SK-N-MC (cell line): Measurements from ENCODE around the gene PTGES3L.
"Not testable (repeated sequence)": the region's sequence is repeated elsewhere in the genome, so short reads cannot be mapped to it uniquely, and the experiment has no call there.

Experiments
- DNase-seq: peaks from one replicate; pipeline ENCODE4 v3.0.0-alpha.2; 2011; ENCODE audit warnings: low read depth, low spot score
- H3K27ac ChIP-seq: fragments of 200-600 bp; sonication (generic); 2 replicates; pipeline ENCODE4 v1.5.1; 2016; ENCODE audit warnings: mixed run types
- H3K36me3 ChIP-seq: fragments of 200-600 bp; sonication (generic); 2 replicates; pipeline ENCODE4 v1.6.1; 2017; ENCODE audit warnings: antibody characterized with exemption, low read length, mixed read lengths; ENCODE audit not compliant: insufficient read depth
- H3K4me3 ChIP-seq: fragments of 200-600 bp; sonication (generic); 2 replicates; pipeline ENCODE4 v1.5.1; 2016
- H3K9ac ChIP-seq: fragments of 200-600 bp; sonication (generic); 2 replicates; pipeline ENCODE4 v1.8.0; 2017; ENCODE audit warnings: mixed run types, mixed read lengths; ENCODE audit not compliant: insufficient read length
- H3K9me3 ChIP-seq: fragments of 200-600 bp; sonication (generic); 2 replicates; pipeline ENCODE4 v1.6.1; 2017; ENCODE audit warnings: low read depth, mild to moderate bottlenecking, antibody characterized with exemption, low read length, moderate library complexity, mixed read lengths
- EZH2 ChIP-seq: fragments of 200-600 bp; sonication (generic); IDR thresholded peaks from one replicate; pipeline ENCODE4 v1.6.1; 2017; ENCODE audit warnings: antibody characterized with exemption
- FOXP2 ChIP-seq: optimal IDR thresholded peaks from 2 replicates; pipeline ENCODE3; 2011; ENCODE audit warnings: mild to moderate bottlenecking, moderate library complexity; ENCODE audit not compliant: insufficient read depth; ENCODE audit errors: extremely low read length, control extremely low read depth
- POLR2AphosphoS5 ChIP-seq: IDR thresholded peaks from 2 replicates; pipeline ENCODE4 v1.6.1; 2012; ENCODE audit warnings: mild to moderate bottlenecking, low read depth, low read length, borderline replicate concordance

PTGES3L gene

DNA sequence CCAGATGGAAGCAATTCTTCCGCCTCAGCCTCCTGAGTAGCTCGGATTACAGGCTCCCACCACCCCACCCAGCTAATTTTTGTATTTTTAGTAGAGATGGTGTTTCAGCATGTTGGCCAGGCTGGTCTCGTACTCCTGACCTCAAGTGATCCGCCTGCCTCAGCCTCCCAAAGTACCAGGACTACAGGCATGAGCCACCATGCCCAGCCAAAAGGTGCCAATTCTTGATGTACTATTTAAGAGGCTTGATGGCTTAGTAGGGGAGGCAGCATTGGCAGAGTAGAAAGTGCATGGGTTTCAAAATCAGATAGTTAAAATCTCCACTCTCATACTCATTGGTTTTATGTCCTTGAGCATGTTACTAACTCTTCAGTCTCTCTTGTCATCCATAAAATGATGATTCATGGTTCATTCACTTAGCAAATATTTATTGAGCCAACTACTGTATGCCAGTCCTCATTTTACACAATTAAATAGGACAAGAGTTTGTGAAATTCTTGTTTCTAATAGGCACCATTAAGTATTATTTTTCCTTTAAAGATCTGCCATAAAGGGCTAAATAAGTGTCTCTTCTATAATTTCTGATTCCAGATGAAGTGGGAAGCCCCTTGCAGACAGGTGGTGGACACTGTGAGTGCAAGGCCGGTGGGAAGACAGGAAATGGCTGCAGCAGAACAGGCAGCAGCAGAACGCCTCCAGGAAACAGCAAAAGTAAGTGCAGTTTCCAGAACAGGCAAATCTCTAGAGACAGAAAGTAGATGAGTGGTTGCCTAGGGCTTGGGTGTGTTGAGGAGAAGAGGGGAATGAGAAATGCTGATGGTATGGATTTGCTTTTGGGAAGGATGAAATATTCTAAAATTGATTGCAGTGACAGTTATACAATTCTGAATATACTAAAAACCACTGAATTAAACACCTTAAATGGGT is 10.1 kb upstream of the PTGES3L start:
- no peak for DNase-seq
- H3K36me3 ChIP-seq: peaks cover 44% of the 10 kb centered on the region

DNA sequence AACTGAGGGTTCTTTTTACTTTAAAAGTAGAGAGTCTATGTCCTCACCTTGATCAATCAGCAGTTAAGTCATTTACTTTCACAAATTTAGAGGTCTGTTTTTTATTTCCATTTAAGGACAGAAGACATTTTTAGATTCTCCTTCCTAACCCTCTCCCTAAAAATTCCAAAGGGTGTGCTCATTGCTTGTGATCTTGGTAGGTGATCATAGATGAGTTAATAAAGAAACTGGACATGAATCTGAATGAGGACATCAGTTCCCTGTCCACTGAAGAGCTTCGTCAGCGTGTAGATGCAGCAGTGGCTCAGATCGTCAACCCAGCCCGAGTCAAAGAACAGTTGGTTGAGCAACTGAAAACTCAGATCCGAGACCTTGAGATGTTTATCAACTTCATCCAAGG is 9.3 kb upstream of the PTGES3L start:
- Histone ChIP-seq H3K36me3 (peaks cover 44% of the 10 kb centered on the region), H3K9ac (no peak overlapping the region), H3K4me3 (no peak overlapping the region), H3K27ac (peak overlapping the region; percentile 19; the same call in 1 of the 2 replicates), H3K9me3 (no peaks in the 10 kb centered on the region)
- no peak for DNase-seq
- TF ChIP-seq FOXP2 (no peak), POLR2AphosphoS5 (no peak), EZH2 (no peak)

More for the DNA sequence above, 10.1 kb upstream of the PTGES3L start:
- Histone ChIP-seq H3K9ac (no peak overlapping the region), H3K9me3 (no peaks in the 10 kb centered on the region), H3K27ac (peak overlapping the region; percentile 77; the same call in 1 of the 2 replicates), H3K4me3 (no peak overlapping the region)
- TF ChIP-seq EZH2 (no peak), FOXP2 (no peak), POLR2AphosphoS5 (no peak)

GRCh38 chr17:42985225-42985624 is 5.3 kb upstream of the PTGES3L start:
- H3K36me3 ChIP-seq: peaks cover 31% of the 10 kb centered on the region
- no peak overlapping the region for H3K4me3 ChIP-seq
- H3K9me3 ChIP-seq: no peaks in the 10 kb centered on the region
- no peak for TF ChIP-seq EZH2
- TF ChIP-seq POLR2AphosphoS5: no peak
- TF ChIP-seq FOXP2: no peak
- H3K27ac ChIP-seq: no peak overlapping the region
- DNase-seq: no peak
- H3K9ac ChIP-seq: no peak overlapping the region

GRCh38 chr17:42982266-42982665 is 2.4 kb upstream of the PTGES3L start:
- TF ChIP-seq POLR2AphosphoS5: no peak
- TF ChIP-seq FOXP2: no peak
- TF ChIP-seq EZH2: no peak
- DNase-seq: no peak
- Histone ChIP-seq H3K9ac (no peak overlapping the region), H3K9me3 (no peaks in the 10 kb centered on the region), H3K36me3 (peaks cover 7% of the 10 kb centered on the region), H3K27ac (no peak overlapping the region), H3K4me3 (no peak overlapping the region)

DNA sequence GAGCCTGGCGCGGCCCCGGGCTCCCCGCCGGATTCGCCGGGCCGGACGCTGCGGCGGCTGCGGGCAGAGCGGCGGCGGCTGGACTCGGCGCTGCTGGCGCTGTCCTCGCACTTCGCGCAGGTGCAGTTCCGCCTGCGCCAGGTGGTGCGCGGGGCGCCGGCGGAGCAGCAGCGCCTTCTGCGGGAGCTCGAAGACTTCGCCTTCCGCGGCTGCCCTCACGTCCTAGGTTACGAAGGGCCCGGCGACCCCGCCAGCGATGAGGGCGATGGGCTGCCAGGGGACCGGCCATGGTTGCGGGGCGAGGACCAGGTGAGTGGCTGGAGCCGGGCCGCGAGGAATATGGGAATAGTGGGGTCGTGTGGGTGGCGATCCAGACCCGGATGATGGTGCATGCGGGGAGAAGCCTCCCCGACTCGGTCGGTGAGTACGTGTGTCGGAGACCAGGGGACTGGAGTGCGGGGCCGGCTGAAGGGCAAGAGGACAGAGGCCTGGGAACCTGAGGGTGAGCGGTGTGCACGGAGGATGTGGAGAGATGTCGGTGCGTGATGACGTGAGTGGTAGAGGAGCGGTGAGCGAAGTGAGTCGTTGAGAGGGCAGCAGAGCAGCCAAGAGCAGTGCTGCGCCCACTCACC is 1.0 kb upstream of the PTGES3L start:
- no peak overlapping the region for H3K27ac ChIP-seq
- H3K4me3 ChIP-seq: peak overlapping the region; percentile 81
- 0 out of 2 replicates have a peak, but pooled peaks cover 3% of the 10 kb centered on the region for H3K36me3 ChIP-seq
- DNase-seq: no peak
- H3K9ac ChIP-seq: peak overlapping the region; percentile 76
- no peak for TF ChIP-seq POLR2AphosphoS5
- no peaks in the 10 kb centered on the region for H3K9me3 ChIP-seq

GRCh38 chr17:42980274-42980765 is 440 bp upstream of the PTGES3L start, which contains the start of gene RUNDC1:
Gene RUNDC1, plus strand, starts transcription at chr17:42980565. Its CDS starts 12 bp downstream, at chr17:42980577.
- 0 out of 2 replicates have a peak, but pooled peaks cover 3% of the 10 kb centered on the region for H3K36me3 ChIP-seq
- H3K9me3 ChIP-seq: no peaks in the 10 kb centered on the region
- TF ChIP-seq EZH2 (no peak), POLR2AphosphoS5 (peak; percentile 82), FOXP2 (no peak)
- H3K4me3 ChIP-seq: peak within 1 kb of the TSS; percentile 81
- peak; percentile 45 for DNase-seq
- H3K27ac ChIP-seq: no peak within 1 kb of the TSS; the same call in 1 of the 2 replicates
- H3K9ac ChIP-seq: peak within 1 kb of the TSS; percentile 76

GRCh38 chr17:42975701-42976100 is 4.2 kb downstream of the PTGES3L start:
- H3K36me3 ChIP-seq, H3K9me3 ChIP-seq, H3K27ac ChIP-seq, H3K9ac ChIP-seq, H3K4me3 ChIP-seq, DNase-seq: not testable (repeated sequence)

GRCh38 chr17:42975265-42975664 is 4.6 kb downstream of the PTGES3L start:
- TF ChIP-seq FOXP2: no peak
- TF ChIP-seq POLR2AphosphoS5: no peak
- no peak for TF ChIP-seq EZH2
- no peak for DNase-seq
- Histone ChIP-seq H3K9ac (no peak overlapping the region), H3K27ac (no peak overlapping the region), H3K36me3 (no peaks in the 10 kb centered on the region), H3K9me3 (no peaks in the 10 kb centered on the region), H3K4me3 (no peak overlapping the region)

- H3K9ac ChIP-seq, H3K36me3 ChIP-seq, H3K27ac ChIP-seq, H3K4me3 ChIP-seq, H3K9me3 ChIP-seq, DNase-seq: not testable (repeated sequence)
These were observed 6.6 kb downstream of the PTGES3L start for GRCh38 chr17:42973323-42973722.
